GM18507 (cell line): ENCODE data around the gene NDUFS6.
A peak's percentile ranks its signal among the peaks of the same experiment; 100 is the strongest.
"Not testable (repeated sequence)": the region's sequence is repeated elsewhere in the genome, so short reads cannot be mapped to it uniquely, and the experiment has no call there.

Experiments
- DNase-seq: peaks from one replicate; pipeline ENCODE4 v3.0.0; 2011; ENCODE audit warnings: low read depth; ENCODE audit not compliant: insufficient read length; ENCODE audit errors: extremely low spot score
- FAIRE-seq: peaks from 2 replicates; lab custom pipeline; 2011; peaks lifted over from hg19 to GRCh38; lab: Jason Lieb, UNC

The NDUFS6 gene

GRCh38 chr5:1795506-1795905, 5.7 kb upstream of the NDUFS6 start:
- FAIRE-seq (no peak), DNase-seq (no peak)

GRCh38 chr5:1795931-1796330, 5.3 kb upstream of the NDUFS6 start:
- FAIRE-seq (no peak), DNase-seq (no peak)

- DNase-seq, result no peak
- no peak for FAIRE-seq
Observed at GRCh38 chr5:1796371-1797102, 4.7 kb upstream of the NDUFS6 start.

GRCh38 chr5:1797103-1797800, 4.0 kb upstream of the NDUFS6 start:
- FAIRE-seq, result no peak
- no peak for DNase-seq

GRCh38 chr5:1797855-1798254, 3.4 kb upstream of the NDUFS6 start:
- DNase-seq (no peak), FAIRE-seq (no peak)

GRCh38 chr5:1798589-1798988, 2.6 kb upstream of the NDUFS6 start:
- FAIRE-seq, DNase-seq: not testable (repeated sequence)

- no peak for FAIRE-seq
Observed at GRCh38 chr5:1799110-1799601, 2.1 kb upstream of the NDUFS6 start.

GRCh38 chr5:1799602-1800471, 1.4 kb upstream of the NDUFS6 start, which contains the start of gene MRPL36:
Gene MRPL36, minus strand, starts transcription at chr5:1799837. Its CDS starts 902 bp downstream, at chr5:1798935.
- FAIRE-seq (peak; percentile 60), DNase-seq (peak; percentile 91)

More at GRCh38 chr5:1799110-1799601, 2.1 kb upstream of the NDUFS6 start:
- no peak for DNase-seq

- DNase-seq, result no peak
Observed at GRCh38 chr5:1800472-1801221, 560 bp upstream of the NDUFS6 start.

GRCh38 chr5:1801967-1802295, 724 bp downstream of the NDUFS6 start:
- FAIRE-seq, result no peak
- no peak for DNase-seq

More at GRCh38 chr5:1800472-1801221, 560 bp upstream of the NDUFS6 start:
- FAIRE-seq, result no peak

- DNase-seq (no peak), FAIRE-seq (no peak)
Observed at GRCh38 chr5:1803192-1803591, 2.0 kb downstream of the NDUFS6 start.

GRCh38 chr5:1804001-1804690, 2.9 kb downstream of the NDUFS6 start:
- FAIRE-seq (no peak), DNase-seq (no peak)

- DNase-seq (no peak), FAIRE-seq (no peak)
Observed at GRCh38 chr5:1805326-1805725, 4.1 kb downstream of the NDUFS6 start.

GRCh38 chr5:1805736-1806135, 4.5 kb downstream of the NDUFS6 start:
- FAIRE-seq, result no peak
- no peak for DNase-seq

- no peak for FAIRE-seq
- no peak for DNase-seq
Observed at GRCh38 chr5:1806199-1806598, 5.0 kb downstream of the NDUFS6 start.

GRCh38 chr5:1806974-1807373, 5.8 kb downstream of the NDUFS6 start:
- no peak for FAIRE-seq
- DNase-seq, result no peak

- FAIRE-seq, result no peak
- DNase-seq, result no peak
Observed at GRCh38 chr5:1807451-1808185, 6.4 kb downstream of the NDUFS6 start.

GRCh38 chr5:1808439-1808838, 7.2 kb downstream of the NDUFS6 start:
- DNase-seq (no peak), FAIRE-seq (no peak)
